ENCODE measurements around the gene TMEM81. TPM values are rescaled to one million over a fixed set of nuclear protein-coding genes. Genes with fewer than 3 reads are reported as not detected.

Gene TMEM81
- total RNA-seq, 1 donor from 2014 or later = 5.8 TPM

DNA sequence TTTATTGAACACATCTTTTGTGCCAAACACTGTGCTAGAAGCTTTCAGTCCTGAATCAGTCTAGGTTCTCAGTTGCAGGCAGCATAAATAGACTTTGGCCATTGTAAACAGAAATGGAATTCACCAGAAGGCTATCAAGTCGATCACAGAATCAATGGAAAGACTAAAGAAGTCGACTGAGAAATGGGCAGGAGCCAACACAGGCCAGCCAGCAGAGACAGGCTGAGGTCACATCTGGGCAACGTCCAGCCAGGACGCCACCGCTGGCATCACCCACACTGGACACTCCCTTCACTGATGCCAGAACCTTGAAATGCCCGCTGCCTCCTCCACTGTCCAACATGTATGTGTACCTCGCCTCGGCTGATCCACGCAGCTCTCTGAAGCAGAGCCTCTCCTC is 46.7 kb downstream of the TMEM81 start:
- Mint-ChIP-seq H3K27ac (no peak overlapping the region), H3K27me3 (peaks cover 82% of the 10 kb centered on the region), H3K4me1 (ENCODE audit: unreplicated experiment) (no peaks in the 10 kb centered on the region), H3K4me3 (no peak overlapping the region), H3K9me3 (no peaks in the 10 kb centered on the region), H3K36me3 (no peaks in the 10 kb centered on the region)
- TF ChIP-seq, protein P1, sequence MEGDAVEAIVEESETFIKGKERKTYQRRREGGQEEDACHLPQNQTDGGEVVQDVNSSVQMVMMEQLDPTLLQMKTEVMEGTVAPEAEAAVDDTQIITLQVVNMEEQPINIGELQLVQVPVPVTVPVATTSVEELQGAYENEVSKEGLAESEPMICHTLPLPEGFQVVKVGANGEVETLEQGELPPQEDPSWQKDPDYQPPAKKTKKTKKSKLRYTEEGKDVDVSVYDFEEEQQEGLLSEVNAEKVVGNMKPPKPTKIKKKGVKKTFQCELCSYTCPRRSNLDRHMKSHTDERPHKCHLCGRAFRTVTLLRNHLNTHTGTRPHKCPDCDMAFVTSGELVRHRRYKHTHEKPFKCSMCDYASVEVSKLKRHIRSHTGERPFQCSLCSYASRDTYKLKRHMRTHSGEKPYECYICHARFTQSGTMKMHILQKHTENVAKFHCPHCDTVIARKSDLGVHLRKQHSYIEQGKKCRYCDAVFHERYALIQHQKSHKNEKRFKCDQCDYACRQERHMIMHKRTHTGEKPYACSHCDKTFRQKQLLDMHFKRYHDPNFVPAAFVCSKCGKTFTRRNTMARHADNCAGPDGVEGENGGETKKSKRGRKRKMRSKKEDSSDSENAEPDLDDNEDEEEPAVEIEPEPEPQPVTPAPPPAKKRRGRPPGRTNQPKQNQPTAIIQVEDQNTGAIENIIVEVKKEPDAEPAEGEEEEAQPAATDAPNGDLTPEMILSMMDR (conservative IDR thresholded peaks at IDR 0.05) = no peak
- DNase-seq (ENCODE audit: extremely low spot score, unreplicated experiment) = no peak

Other genes with a start within 250 kb of the TMEM81 start
- 16.4 and 20.0 TPM in 2 replicates for gene NFASC, start 213.6 kb downstream of the TMEM81 start, total RNA-seq (ENCODE audit: low replicate concordance)
- 0.59 and 6.3 TPM in 2 replicates for gene CNTN2, start 41.2 kb downstream of the TMEM81 start, total RNA-seq (ENCODE audit: low replicate concordance)
- gene RBBP5, start 37.5 kb upstream of the TMEM81 start, total RNA-seq (ENCODE audit: low replicate concordance) = 16.5 and 21.4 TPM in 2 replicates
- gene DSTYK, start 127.2 kb upstream of the TMEM81 start, total RNA-seq (ENCODE audit: low replicate concordance) = 11.2 and 11.7 TPM in 2 replicates
- 3.0 and 6.2 TPM in 2 replicates for gene TMCC2, start 143.5 kb upstream of the TMEM81 start, total RNA-seq (ENCODE audit: low replicate concordance)
- 13.5 and 17.7 TPM in 2 replicates for gene NUAK2, start 237.3 kb upstream of the TMEM81 start, total RNA-seq (ENCODE audit: low replicate concordance)

Measured in type B pancreatic cell (in vitro differentiated cells).